ENCODE data around the gene HDHD3. TPM values are rescaled to one million over a fixed set of nuclear protein-coding genes. Genes with fewer than 3 reads are reported as not detected.

HDHD3 gene
- total RNA-seq, 1 experiment from 2014 or later: 10.1 TPM

DNA sequence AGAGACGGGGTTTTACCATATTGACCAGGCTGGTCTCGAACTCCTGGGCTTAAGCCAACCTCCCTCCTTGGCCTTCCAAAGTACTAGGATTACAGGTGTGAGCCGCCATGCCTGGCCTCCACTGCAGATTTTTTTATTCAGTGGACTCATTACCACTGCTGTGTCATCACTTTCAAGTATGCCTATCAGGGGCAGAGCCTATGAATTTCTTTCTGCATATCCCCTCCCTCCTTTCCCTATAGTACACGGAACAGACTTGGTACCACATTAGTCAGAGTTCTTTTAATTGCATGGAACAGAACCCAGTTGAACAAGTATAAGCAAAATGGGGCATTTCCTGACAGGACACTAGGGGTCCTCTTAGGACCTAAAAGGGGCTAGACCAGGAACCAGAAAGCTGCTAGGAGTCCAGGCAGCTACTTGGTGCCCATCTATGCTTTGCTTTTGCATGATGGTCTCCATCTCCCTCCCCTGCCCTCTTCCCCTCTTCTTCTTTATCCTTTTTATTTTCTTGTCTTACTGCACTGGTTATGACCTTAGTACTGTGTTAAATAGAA, 21.7 kb downstream of the HDHD3 start:
- no peak for TF ChIP-seq CTCF (IDR thresholded peaks at IDR 0.05; ENCODE audit: unreplicated experiment)
- Mint-ChIP-seq H3K36me3 (ENCODE audit: insufficient read depth, unreplicated experiment) (no peaks in the 10 kb centered on the region), H3K4me1 (ENCODE audit: insufficient read depth, unreplicated experiment) (no peaks in the 10 kb centered on the region), H3K9me3 (ENCODE audit: unreplicated experiment) (no peaks in the 10 kb centered on the region), H3K27ac (ENCODE audit: low read depth, unreplicated experiment) (no peak overlapping the region), H3K4me3 (ENCODE audit: unreplicated experiment) (no peak overlapping the region), H3K27me3 (ENCODE audit: insufficient read depth, unreplicated experiment) (peaks cover 32% of the 10 kb centered on the region)
- no TSS peak for BruUV-seq (replicated peaks)
- ChIA-PET POLR2A (interaction anchor here (0.7 kb wide), 1 partner anchor 81 kb away, joined by 3 read pairs; no protein-coding TSS in a partner anchor), CTCF (interaction anchor here (0.5 kb wide), 1 partner anchor 1039 kb away, joined by 6 read pairs; no protein-coding TSS in a partner anchor)
- intact Hi-C loops (cut with micrococcal nuclease): no loop called here
- DNase-seq (ENCODE audit: unreplicated experiment): peak; percentile 25

DNA sequence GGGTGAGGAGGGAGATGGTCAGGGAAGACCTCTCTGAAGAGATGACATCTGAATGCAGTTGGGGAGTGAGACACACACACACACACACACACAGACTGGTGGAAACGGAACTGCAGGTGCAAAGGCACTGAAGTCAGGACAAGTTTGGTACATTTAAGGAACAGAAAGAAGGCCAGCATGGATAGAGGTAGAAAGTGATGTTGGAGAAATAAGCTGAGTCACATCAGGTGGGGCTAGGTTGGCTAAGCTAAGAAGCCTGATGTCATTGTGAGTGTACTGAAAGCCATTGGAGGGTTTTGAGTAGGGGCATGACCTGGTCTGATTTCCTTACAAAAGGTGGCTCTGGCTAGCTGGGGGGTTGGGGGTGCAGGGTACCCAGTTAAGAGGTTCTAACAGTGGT, 24.4 kb downstream of the HDHD3 start:
- ChIA-PET CTCF (interaction anchor here (0.8 to 1.7 kb wide), 4 partner anchors 10 to 77 kb away, joined by 3 to 5 read pairs (median 3); partner anchors contain the start of genes CDC26 and PRPF4), POLR2A (interaction anchor here (1.1 to 1.2 kb wide), 2 partner anchors 10 to 13 kb away, joined by 4 read pairs; partner anchors contain the start of gene WDR31)
- no TSS peak for BruUV-seq (replicated peaks)
- Mint-ChIP-seq H3K4me1 (ENCODE audit: insufficient read depth, unreplicated experiment) (no peaks in the 10 kb centered on the region), H3K4me3 (ENCODE audit: unreplicated experiment) (no peak overlapping the region), H3K27ac (ENCODE audit: low read depth, unreplicated experiment) (no peak overlapping the region), H3K27me3 (ENCODE audit: insufficient read depth, unreplicated experiment) (peaks cover 37% of the 10 kb centered on the region), H3K36me3 (ENCODE audit: insufficient read depth, unreplicated experiment) (no peaks in the 10 kb centered on the region), H3K9me3 (ENCODE audit: unreplicated experiment) (no peaks in the 10 kb centered on the region)
- no peak for DNase-seq (ENCODE audit: unreplicated experiment)
- intact Hi-C loops (cut with micrococcal nuclease): no loop called here
- TF ChIP-seq CTCF (IDR thresholded peaks at IDR 0.05; ENCODE audit: unreplicated experiment): no peak

DNA sequence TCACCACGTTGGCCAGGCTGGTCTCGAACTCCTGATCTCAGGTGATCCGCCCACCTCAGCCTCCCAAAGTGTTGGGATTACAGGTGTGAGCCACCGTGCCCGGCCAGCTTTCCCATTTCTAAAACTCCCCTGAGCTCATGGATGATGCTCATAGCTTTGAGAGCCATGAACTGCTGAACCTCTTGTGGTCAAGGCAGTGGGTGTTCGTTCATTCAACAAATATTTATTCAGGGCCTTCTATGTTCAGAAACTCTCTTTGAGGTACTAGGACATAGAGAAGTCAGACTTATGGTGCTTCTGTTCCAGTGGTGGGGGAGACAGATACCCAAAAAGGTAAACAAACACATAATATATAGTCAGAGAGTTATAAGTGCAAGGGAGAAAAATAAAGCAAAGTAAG, 24.8 kb downstream of the HDHD3 start:
- H3K36me3 Mint-ChIP-seq (ENCODE audit: insufficient read depth, unreplicated experiment): no peaks in the 10 kb centered on the region
- CTCF ChIA-PET: interaction anchor here (0.6 to 1.7 kb wide), 6 partner anchors 10 to 77 kb away, joined by 3 to 5 read pairs (median 3); partner anchors contain the start of genes CDC26 and PRPF4
- H3K27ac Mint-ChIP-seq (ENCODE audit: low read depth, unreplicated experiment): no peak overlapping the region
- intact Hi-C loops (cut with micrococcal nuclease): no loop called here
- no peak for DNase-seq (ENCODE audit: unreplicated experiment)
- no peak overlapping the region for H3K4me3 Mint-ChIP-seq (ENCODE audit: unreplicated experiment)
- POLR2A ChIA-PET: no interaction called here
- no TSS peak for BruUV-seq (replicated peaks)
- H3K27me3 Mint-ChIP-seq (ENCODE audit: insufficient read depth, unreplicated experiment): peaks cover 33% of the 10 kb centered on the region
- no peak for TF ChIP-seq CTCF (IDR thresholded peaks at IDR 0.05; ENCODE audit: unreplicated experiment)
- no peaks in the 10 kb centered on the region for H3K4me1 Mint-ChIP-seq (ENCODE audit: insufficient read depth, unreplicated experiment)
- no peaks in the 10 kb centered on the region for H3K9me3 Mint-ChIP-seq (ENCODE audit: unreplicated experiment)

DNA sequence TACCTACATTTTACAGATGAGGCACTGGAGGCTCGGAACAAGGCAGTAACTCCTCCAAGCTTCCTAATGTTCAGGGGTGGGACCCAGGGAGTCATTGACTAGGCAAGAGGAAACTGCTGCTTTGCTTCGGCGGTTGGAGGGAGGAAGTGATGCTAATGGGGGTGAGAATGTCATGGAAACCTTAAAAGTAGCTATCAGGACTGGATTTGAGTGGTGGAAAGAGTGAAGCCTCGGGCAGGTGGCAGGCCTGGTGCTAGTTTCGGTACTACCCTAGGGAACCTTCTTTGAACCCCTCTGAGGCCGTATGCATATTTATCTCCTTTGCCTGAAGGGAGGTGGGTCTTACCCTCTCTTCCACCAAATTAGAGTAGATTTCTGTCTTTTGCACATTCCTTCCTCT, 25.8 kb downstream of the HDHD3 start:
- ChIA-PET CTCF (interaction anchor here (1.0 to 2.8 kb wide), 4 partner anchors 14 to 76 kb away, joined by 3 to 10 read pairs (median 4); partner anchors contain the start of genes ALAD, CDC26 and PRPF4), POLR2A (interaction anchor here (0.6 to 0.7 kb wide), 2 partner anchors 16 to 66 kb away, joined by 3 to 4 read pairs; no protein-coding TSS in a partner anchor)
- Mint-ChIP-seq H3K27ac (ENCODE audit: low read depth, unreplicated experiment) (no peak overlapping the region), H3K36me3 (ENCODE audit: insufficient read depth, unreplicated experiment) (no peaks in the 10 kb centered on the region), H3K9me3 (ENCODE audit: unreplicated experiment) (no peaks in the 10 kb centered on the region), H3K4me1 (ENCODE audit: insufficient read depth, unreplicated experiment) (no peaks in the 10 kb centered on the region), H3K27me3 (ENCODE audit: insufficient read depth, unreplicated experiment) (peaks cover 22% of the 10 kb centered on the region), H3K4me3 (ENCODE audit: unreplicated experiment) (no peak overlapping the region)
- BruUV-seq (replicated peaks): no TSS peak
- intact Hi-C loops (cut with micrococcal nuclease): no loop called here
- TF ChIP-seq CTCF (IDR thresholded peaks at IDR 0.05; ENCODE audit: unreplicated experiment): no peak
- DNase-seq (ENCODE audit: unreplicated experiment): no peak
